Gastroesophageal sphincter (tissue), 4 donors: ENCODE measurements around the gene CRACR2A. TPM values are rescaled to one million over a fixed set of nuclear protein-coding genes. Genes with fewer than 3 reads are reported as not detected.

ENCODE experiments used
- ATAC-seq: fragments of 150-250 bp; one replicate; pipeline ENCODE4 v1.9.1; 2016; ENCODE audit warnings: mild to moderate bottlenecking, moderate library complexity
- H3K27ac ChIP-seq, 4 donors: fragments of 200-600 bp; sonication (generic) in 3 of 4; 1 replicate in 3 of 4; 2 replicates in 1 of 4; pipeline ENCODE4 v1.5.1; 2016 to 2019
- H3K27me3 ChIP-seq: fragments of 200-600 bp; sonication (generic); one replicate; pipeline ENCODE4 v1.5.1; 2019
- H3K36me3 ChIP-seq, 2 donors: fragments of 200-600 bp; sonication (generic); one replicate each; pipeline ENCODE4 v1.5.1; 2019; ENCODE audit warnings: control low read depth in 1 of 2
- H3K4me1 ChIP-seq, 3 donors: fragments of 200-600 bp; sonication (generic); 1 replicate in 2 of 3; 2 replicates in 1 of 3; pipeline ENCODE4 v1.5.1; 2016 to 2019; ENCODE audit warnings: control low read depth in 2 of 3
- H3K4me3 ChIP-seq, 2 donors: fragments of 200-600 bp; sonication (generic); one replicate each; pipeline ENCODE4 v1.5.1; 2019; ENCODE audit warnings: mild to moderate bottlenecking in 1 of 2, moderate library complexity in 1 of 2
- H3K9me3 ChIP-seq, 3 donors: fragments of 200-600 bp; sonication (generic); one replicate each; pipeline ENCODE4 v1.5.1; 2017 to 2019; ENCODE audit warnings: control low read depth in 2 of 3
- EP300 ChIP-seq: sonication (generic); formaldehyde crosslinking; IDR thresholded peaks from one replicate; pipeline ENCODE4 v1.6.1; 2017; ENCODE audit warnings: antibody characterized with exemption, mild to moderate bottlenecking
- POLR2A ChIP-seq, 2 donors: fragments of 450-650 bp; IDR thresholded peaks; one replicate each; pipeline ENCODE4 v1.6.1; 2017; ENCODE audit warnings: antibody characterized with exemption in 2 of 2, mild to moderate bottlenecking in 2 of 2, moderate library complexity in 1 of 2
- POLR2AphosphoS5 ChIP-seq: sonication (generic); formaldehyde crosslinking; IDR thresholded peaks from one replicate; pipeline ENCODE4 v1.6.1; 2017; ENCODE audit warnings: antibody characterized with exemption
- whole genome bisulfite sequencing, 2 donors: methylation state at CpG; one replicate each; pipeline ENCODE4 v1.1.5; 2018; ENCODE audit warnings: low coverage in 1 of 2; 5-methylcytosine and 5-hydroxymethylcytosine counted together
- total RNA-seq, 4 donors: library from RNA; depleted of rRNA; stranded (reverse); fragments of >200 nt; gene quantifications; one replicate each; pipeline ENCODE4 v1.1.0, GENCODE V29; 2016
- TF ChIP-seq, protein P1 (sequence below), 4 experiments: fragments of 200-600 bp in 2 of 4; fragments of 450-650 bp in 2 of 4; sonication (generic) in 1 of 4; IDR thresholded peaks; one replicate each; pipeline ENCODE4 v1.5.1; 2017 to 2019; ENCODE audit warnings: antibody characterized with exemption in 4 of 4, mild to moderate bottlenecking in 2 of 4, moderate library complexity in 2 of 4

CRACR2A gene
- total RNA-seq, 4 donors from 2014 or later: 2.2 to 5.4 (median 3.0) TPM

DNA sequence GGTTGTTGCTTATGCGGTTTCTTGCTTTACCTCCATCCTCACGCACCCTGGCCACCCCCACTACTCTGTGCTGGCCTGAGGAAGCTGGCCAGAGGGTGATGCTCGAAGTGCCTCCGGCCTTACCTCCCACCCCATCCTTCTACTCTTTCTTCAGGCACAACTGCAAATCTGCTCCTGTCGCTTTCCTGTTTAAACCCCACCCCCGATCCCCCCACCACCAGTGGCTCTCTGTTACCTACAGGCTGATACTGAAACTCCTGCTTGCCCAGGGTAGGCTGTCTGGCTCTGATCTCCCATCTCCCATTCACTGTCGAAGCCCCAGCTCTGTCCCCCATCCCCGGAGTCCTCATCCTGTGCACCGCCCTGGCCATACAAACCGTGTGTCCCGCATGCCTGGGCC, 150.4 kb downstream of the CRACR2A start:
- WGBS, 2 donors: 81 to 82% methylated on average over 4 to 9 of the region's 11 CpGs
- peaks cover 37% of the 10 kb centered on the region for H3K27me3 ChIP-seq
- TF ChIP-seq EP300: no peak
- TF ChIP-seq, protein P1, sequence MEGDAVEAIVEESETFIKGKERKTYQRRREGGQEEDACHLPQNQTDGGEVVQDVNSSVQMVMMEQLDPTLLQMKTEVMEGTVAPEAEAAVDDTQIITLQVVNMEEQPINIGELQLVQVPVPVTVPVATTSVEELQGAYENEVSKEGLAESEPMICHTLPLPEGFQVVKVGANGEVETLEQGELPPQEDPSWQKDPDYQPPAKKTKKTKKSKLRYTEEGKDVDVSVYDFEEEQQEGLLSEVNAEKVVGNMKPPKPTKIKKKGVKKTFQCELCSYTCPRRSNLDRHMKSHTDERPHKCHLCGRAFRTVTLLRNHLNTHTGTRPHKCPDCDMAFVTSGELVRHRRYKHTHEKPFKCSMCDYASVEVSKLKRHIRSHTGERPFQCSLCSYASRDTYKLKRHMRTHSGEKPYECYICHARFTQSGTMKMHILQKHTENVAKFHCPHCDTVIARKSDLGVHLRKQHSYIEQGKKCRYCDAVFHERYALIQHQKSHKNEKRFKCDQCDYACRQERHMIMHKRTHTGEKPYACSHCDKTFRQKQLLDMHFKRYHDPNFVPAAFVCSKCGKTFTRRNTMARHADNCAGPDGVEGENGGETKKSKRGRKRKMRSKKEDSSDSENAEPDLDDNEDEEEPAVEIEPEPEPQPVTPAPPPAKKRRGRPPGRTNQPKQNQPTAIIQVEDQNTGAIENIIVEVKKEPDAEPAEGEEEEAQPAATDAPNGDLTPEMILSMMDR (IDR thresholded peaks at IDR 0.05): no peak
- TF ChIP-seq POLR2A (IDR thresholded peaks at IDR 0.05): no peak
- TF ChIP-seq POLR2AphosphoS5: no peak

DNA sequence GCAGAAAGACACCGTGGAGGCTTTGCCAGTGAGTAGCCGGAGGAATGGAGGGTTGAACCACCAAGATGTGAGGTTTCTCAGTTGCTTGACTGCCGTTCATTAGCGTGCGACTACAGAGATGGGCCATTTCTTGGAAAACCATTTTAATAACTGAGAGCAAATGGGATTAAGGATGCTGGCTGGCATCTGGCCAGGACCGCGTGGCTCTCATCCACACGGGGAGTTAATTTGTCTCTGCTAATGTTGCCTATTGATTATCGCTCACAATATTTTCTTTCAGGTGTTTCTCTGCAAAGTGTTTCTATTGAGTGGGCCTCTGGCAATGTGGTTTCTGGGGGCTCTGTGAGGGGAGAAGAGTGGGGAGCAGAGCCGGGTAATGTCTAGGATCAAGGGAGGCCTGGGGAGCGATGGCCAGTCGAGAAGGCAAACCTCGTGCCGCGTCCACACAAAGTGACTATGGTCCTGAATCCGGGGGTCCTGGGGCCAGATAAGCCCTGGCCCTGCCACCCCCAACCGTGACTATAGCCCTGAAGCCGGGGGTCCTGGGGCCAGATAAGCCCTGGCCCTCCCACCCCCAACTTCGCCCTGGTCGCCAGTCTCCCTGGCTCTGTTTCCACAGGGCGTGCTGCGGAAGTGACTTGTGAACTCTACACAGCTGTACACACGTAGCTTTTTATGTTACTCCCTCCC, 151.3 kb downstream of the CRACR2A start:
- H3K4me1 ChIP-seq: peaks cover 0 to 11% (median 0%) of the 10 kb centered on the region in 3 donors
- H3K4me3 ChIP-seq: no peak overlapping the region
- H3K36me3 ChIP-seq: no peaks in the 10 kb centered on the region
- TF ChIP-seq POLR2AphosphoS5 (no peak), POLR2A (IDR thresholded peaks at IDR 0.05) (no peak), EP300 (no peak)
- TF ChIP-seq, protein P1 (IDR thresholded peaks at IDR 0.05): no peak
- H3K27me3 ChIP-seq: peaks cover 37% of the 10 kb centered on the region
- H3K9me3 ChIP-seq: no peaks in the 10 kb centered on the region
- no peak for ATAC-seq
- H3K27ac ChIP-seq: no peak overlapping the region
- WGBS, 2 donors: 59 to 65% methylated on average over 9 to 10 of the region's 23 CpGs

More for the DNA sequence above, 150.4 kb downstream of the CRACR2A start:
- ATAC-seq: no peak
- H3K36me3 ChIP-seq: no peaks in the 10 kb centered on the region
- H3K4me3 ChIP-seq: no peak overlapping the region
- no peaks in the 10 kb centered on the region for H3K9me3 ChIP-seq
- H3K4me1 ChIP-seq: peaks cover 0 to 11% (median 0%) of the 10 kb centered on the region in 3 donors
- H3K27ac ChIP-seq: no peak overlapping the region

DNA sequence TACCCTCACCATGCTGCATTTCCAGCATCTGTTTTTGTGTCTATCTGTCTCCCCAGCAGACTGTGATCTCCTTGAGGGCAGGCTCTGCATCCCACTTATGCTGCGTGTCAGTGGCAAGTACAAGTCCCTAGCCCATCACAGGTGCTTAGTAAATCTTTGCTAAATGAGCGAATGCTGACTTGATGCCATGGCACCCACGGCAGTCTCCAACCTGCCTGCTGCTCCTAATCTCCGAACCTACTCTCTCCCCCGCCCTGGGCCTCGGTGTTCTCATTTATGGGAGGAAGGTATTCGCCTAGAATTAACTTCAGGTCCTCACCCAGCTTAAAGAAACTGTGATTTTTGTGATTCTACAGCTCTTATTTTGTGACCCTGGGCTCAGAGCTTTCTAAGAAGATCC, 152.0 kb downstream of the CRACR2A start:
- Histone ChIP-seq H3K36me3 (no peaks in the 10 kb centered on the region), H3K9me3 (no peaks in the 10 kb centered on the region), H3K4me1 (peaks cover 0 to 11% (median 0%) of the 10 kb centered on the region in 3 donors), H3K27me3 (peaks cover 37% of the 10 kb centered on the region), H3K4me3 (no peak overlapping the region), H3K27ac (no peak overlapping the region)
- TF ChIP-seq EP300 (no peak), POLR2A (IDR thresholded peaks at IDR 0.05) (no peak), POLR2AphosphoS5 (no peak)
- TF ChIP-seq, protein P1 (IDR thresholded peaks at IDR 0.05): no peak
- 87 to 88% methylated on average over 3 to 7 of the region's 7 CpGs for WGBS, 2 donors
- ATAC-seq: no peak

DNA sequence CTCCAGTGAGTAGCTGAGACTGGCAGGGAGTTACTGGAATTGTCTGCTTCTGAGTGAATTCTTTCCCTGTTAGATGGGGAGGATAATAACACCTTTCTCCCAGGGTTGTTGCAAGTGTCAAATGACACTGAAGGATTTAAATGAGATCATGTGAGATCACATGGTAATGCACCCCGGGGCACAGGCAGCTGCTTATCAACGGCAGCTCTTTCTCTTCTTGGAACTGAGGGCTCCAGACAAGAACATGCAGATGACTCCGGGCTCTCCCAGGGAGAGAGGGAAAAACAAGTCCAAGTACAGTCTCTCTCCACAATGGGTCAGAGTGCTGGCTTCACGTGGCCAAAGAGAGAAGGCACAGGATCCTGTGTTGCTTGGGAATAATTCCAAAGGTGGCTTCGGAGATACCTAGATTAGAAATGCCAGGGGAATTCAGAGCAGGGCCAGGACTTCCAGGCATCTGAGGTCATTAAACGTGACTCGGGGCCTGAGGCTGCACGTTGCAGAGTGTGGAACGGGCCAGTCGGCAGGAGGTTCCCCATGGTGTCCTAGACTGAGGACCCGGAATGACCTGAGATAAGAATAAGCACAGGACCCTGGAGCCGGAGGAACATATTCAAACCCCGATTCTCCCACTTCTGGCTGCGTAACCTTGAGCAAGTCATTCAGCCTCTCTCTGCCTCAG, 152.7 kb downstream of the CRACR2A start:
- Histone ChIP-seq H3K27ac (no peak overlapping the region), H3K27me3 (peaks cover 36% of the 10 kb centered on the region), H3K4me1 (peaks cover 0 to 9% (median 0%) of the 10 kb centered on the region in 3 donors), H3K4me3 (no peak overlapping the region), H3K9me3 (no peaks in the 10 kb centered on the region), H3K36me3 (no peaks in the 10 kb centered on the region)
- no peak for ATAC-seq
- TF ChIP-seq EP300 (no peak), POLR2A (IDR thresholded peaks at IDR 0.05) (no peak), POLR2AphosphoS5 (no peak)
- TF ChIP-seq, protein P1 (IDR thresholded peaks at IDR 0.05): no peak
- WGBS, 2 donors: 72 to 100% methylated on average over 7 to 11 of the region's 14 CpGs
